Bone marrow (tissue), 2 donors: ENCODE measurements around the gene OR5AN1.
"Not testable (repeated sequence)": the region's sequence is repeated elsewhere in the genome, so short reads cannot be mapped to it uniquely, and the experiment has no call there.

Experiments
- DNase-seq, 2 donors: peaks; one replicate each; lab custom pipeline; 2025; lab: John Stamatoyannopoulos, UW

OR5AN1 gene, protein sequence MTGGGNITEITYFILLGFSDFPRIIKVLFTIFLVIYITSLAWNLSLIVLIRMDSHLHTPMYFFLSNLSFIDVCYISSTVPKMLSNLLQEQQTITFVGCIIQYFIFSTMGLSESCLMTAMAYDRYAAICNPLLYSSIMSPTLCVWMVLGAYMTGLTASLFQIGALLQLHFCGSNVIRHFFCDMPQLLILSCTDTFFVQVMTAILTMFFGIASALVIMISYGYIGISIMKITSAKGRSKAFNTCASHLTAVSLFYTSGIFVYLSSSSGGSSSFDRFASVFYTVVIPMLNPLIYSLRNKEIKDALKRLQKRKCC

DNA sequence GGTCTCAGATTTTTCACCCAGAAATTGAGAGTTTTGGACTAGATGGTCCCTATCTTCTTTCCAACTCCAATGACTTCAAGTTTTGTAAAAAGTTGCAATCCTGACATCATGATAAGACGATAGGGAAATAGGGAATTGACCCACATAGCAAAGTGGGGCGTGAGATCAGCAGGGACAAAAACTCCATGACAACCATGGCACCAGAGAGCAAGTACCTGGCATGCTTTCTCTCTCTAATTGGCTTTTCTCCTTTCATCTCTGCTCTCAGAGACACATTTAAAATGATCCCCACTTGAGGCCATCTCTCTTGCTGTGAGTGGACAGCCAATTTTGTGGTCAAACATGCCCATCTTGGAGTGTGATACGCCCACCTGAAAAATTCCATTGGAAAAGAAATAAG lies at the start of gene OR5AN1:
TSS of gene OR5AN1 (plus strand) at position 301 of the 400 bp plus-strand sequence. CDS start 5,564 bp downstream, outside the sequence.
- no peak for DNase-seq

DNA sequence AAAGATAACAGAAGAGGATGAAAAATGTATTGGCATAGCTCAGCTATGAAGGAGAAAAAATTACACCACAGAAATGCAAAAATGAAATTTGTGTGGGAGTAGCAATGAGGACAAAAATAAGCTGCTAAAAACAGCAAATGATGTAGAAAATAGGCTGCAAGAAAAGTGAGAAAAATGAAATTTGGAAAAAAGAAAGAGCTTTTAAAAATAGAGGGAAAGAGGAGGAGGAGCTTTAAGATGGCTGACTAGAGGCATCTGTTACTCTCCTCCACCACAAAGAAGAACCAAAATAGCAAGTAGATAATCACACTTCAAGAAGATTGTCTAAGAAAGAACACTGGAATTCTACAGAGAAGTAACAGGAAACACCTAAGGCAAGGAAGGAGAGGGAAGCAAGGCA lies 23.7 kb upstream of the OR5AN1 start:
- no peak for DNase-seq

DNA sequence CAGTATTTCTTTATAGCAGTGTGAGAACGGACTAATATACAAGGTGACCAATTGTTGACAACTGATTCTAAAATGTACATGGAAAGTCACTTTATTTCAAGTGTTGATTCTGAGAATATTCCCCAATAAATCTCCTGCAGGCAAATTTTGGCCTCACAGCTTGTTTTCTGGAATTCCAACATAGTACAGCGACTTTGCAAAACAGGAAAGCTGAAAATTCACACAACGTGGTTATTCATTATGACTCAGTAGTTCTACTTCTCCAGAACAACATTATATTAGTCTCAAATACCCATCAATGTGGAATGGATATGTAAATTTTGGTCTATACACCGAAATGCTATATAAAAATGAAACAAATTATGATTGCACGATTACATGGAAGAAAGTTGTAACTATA lies 22.5 kb upstream of the OR5AN1 start:
- no peak for DNase-seq

DNA sequence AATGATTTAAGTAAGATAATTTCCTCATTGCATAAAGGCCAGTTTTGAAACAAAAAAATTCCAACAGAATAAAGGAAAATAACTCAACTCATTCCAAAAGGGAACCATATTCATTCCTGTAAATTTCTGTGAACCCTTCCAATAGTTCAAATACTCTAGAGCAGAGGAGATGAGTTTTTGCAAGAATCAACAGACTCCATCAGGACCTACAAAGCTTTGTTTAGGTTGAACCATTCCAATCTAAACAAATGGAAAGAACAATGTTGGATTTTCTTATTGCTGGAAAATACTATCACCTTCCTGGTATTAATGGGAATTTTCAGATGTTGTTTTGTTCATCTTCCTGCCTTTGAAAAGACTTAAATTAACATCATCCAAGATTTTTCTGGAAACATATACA lies 21.8 kb upstream of the OR5AN1 start:
- no peak for DNase-seq

DNA sequence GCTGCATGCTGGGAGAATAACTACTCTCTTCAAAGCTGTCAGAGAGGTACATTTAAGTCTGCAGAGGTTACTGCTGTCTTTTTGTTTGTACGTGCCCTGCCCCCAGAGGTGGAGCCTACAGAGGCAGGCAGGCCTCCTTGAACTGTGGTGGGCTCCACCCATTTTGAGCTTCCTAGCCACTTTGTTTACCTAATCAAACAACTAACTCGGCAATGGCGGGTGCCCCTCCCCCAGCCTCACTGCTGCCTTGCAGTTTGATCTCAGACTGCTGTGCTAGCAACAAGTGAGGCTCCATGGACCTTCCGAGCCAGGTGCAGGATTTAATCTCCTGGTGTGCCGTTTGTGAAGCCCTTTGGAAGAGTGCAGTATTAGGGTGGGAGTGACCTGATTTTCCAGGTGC lies 9.0 kb upstream of the OR5AN1 start:
- not testable (repeated sequence) for DNase-seq

DNA sequence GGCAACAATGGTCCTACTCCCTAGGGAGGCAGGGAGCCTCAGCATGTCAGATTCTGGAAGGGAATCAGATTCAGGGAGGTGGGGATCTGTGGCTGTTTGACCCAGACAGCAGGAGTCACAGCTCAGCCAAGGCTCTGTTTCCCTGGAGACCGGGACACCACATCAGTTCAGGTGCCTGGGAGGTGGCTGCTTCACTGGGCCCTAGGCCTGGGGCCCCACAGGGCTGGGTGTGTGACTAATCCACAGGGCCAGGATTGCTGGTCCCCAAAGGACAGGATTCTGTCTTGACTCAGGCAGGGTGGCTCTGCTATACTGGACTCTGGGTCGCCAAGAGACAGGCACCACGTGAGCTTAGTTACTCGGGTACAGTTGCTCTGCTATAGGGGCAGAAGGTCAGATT lies 3.5 kb upstream of the OR5AN1 start:
- DNase-seq, result no peak

DNA sequence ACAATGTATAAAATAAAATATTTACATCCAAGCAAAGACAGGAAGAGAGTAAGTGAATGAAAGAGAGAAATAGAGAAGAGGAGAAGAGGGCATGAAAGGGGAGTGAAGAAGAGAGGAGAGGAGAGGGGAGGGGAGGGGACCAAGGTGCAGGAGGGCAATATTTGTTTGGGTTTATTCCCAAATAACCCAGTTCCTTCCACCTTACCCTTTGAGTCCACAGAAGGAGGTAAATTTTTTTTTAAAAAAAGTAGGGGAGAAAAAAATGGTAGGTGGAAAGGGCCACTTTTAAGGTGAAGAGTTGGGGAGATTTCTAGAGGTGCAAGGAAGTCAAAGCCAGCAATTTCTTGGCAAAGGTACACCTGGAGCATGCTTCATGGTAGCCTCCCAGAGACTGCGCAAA lies 2.1 kb upstream of the OR5AN1 start:
- no peak for DNase-seq

DNA sequence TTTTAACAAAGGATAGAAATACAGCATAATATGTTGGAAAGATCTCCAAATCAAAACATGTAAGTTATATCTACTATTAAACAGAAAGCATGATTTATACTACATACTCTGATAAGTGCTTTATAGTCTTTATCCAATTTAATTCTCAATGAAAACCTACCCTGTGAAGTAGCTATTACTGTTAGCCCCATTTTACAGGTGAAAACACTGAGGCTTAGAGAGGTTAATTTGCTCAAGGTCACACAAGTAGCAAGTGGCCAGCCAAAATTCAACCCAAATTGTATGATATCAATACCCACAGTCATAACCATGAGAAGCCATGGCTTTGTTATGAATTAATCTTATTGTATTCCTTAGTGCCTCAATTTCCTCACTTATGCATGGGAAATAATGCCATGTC lies 675 bp upstream of the OR5AN1 start:
- DNase-seq, result no peak

DNA sequence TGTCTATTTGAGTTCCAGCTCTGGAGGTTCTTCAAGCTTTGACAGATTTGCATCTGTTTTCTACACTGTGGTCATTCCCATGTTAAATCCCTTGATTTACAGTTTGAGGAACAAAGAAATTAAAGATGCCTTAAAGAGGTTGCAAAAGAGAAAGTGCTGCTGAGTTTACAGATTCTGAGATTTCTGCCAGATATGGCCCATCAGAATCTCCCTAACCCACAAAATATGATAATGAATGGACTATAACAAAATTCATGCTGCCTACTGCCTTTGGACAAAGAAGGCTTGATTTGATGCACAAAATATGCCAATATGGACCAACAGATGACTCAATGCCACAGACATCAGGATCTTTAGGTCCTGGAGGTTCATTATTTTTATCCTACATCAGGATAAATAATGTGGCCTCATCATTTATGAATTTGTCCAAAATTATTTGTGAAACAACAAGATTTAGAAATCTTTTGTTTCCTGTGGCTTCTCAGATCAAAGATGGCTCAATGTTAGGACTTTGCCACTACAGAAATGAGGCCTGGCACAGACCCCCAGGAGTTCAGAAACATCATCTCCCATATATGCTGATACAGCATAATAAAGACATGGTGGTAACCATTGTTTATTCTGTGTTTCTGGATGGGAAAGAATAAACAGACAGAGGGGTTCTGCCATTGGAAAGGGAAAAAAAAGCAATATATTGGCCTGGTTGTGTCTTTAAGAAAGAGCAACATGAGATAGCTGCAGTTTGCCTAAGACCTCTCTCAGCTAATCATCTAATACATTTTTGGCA lies 6.7 kb downstream of the OR5AN1 start:
- no peak for DNase-seq

DNA sequence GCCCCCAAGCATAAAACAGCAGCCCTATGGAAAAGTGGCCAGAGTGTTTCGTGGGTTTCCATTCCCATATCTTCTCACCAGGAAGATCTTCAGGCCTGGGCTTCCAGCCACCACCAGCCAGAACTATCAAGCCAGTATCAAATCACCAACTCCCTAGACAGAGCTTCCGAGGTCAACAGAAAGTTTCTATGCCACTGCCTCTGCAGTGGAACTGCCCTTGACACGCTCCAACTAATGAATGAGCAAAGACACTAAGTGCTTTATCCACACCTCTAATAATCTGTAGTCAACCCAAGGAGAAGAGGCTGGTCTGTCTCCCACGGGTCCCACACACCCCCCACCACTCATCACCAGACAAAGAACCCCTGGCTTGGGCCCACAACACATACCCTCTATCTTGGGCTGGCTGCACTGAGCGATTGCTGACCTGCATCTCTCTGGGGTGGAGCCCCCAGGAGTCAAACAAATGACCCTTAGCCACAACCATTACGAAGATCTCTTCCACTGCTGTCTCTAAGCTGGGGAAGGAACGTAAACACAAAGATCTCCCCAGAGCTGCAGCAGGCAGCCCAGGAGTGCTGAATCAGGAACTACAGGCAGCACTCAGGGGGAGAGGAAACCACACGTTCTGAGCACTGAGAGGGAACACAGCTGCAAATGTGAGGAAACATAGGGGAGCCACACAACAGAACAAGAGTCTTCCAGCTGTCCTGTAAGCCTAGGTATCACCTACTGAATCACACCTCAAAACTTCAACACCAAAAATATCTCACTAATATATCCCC lies 9.7 kb downstream of the OR5AN1 start:
- peak in 1 of 2 donors; percentile 69 for DNase-seq

DNA sequence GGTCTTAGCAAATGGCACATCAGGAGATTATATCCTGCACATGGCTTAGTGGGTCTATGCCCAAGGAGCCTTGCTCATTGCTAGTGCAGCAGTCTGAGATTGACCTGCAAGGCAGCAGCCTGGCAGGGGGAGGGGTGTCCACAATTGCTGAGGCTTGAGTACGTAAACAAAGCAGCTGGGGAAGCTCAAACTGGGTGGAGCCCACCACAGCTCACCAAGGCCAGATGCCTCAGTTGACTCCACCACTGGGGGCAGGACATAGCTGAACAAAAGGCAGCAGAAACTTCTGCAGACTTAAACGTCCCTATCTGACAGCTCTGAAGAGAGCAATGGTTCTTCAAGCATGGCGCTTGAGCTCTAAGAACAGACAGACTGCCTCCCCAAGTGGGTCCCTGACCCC lies 13.6 kb downstream of the OR5AN1 start:
- DNase-seq, result not testable (repeated sequence)

DNA sequence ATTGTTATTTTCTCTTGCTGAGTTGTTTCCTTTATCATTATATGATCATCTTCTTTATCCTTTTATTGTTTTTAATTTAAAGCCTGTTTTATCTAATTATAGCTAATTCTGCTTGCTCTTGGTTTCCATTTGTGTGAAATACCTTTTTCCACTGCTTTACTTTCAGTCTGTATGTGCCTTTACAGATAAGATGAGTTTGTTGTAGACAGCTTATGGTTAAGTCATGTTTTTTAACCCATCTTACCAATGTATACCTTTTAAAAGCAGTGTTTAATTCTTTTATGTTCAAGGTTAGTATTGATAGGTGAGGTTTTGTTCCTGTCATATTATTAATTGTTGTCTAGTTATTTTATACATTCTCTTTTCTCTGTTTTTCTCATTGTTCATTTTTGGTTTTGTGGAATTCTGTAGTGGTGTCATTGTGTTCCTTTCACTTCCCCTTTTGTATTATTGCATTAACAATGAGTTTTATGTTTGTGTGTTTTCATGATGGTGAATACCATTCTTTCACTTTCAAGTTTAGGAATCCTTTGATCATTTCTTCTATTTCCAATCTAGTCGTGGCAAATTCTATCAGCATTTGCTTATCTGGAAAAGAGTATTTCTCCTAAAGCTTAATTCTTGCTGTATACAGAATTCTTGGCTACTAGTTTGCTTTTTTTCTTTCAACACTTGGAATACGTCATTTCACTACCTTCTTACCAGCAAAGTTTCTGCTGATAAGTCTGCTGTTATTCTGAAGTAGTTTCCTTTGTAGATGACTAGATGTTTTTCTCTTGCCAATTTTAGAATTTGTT lies 21.8 kb downstream of the OR5AN1 start:
- peak in 1 of 2 donors; percentile 42 for DNase-seq

DNA sequence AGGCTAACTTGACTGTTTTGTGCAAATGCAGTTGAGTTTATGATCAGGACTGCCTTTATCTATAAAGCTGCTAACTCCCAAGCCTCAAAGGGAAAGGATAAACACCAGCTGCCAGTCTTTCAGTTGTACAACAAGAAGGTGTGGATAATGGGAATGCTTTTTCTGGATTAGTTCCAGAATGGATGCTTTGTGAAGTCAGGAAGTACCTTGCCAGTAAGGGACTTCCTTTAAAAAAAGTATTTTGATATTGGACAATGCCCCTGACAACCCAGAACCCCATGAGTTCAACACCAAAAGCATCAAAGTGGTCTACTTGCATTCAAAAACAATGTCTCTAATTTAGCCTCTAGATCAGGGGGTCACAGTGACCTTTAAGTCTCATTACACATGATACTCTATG lies 35.5 kb downstream of the OR5AN1 start:
- DNase-seq, result no peak

DNA sequence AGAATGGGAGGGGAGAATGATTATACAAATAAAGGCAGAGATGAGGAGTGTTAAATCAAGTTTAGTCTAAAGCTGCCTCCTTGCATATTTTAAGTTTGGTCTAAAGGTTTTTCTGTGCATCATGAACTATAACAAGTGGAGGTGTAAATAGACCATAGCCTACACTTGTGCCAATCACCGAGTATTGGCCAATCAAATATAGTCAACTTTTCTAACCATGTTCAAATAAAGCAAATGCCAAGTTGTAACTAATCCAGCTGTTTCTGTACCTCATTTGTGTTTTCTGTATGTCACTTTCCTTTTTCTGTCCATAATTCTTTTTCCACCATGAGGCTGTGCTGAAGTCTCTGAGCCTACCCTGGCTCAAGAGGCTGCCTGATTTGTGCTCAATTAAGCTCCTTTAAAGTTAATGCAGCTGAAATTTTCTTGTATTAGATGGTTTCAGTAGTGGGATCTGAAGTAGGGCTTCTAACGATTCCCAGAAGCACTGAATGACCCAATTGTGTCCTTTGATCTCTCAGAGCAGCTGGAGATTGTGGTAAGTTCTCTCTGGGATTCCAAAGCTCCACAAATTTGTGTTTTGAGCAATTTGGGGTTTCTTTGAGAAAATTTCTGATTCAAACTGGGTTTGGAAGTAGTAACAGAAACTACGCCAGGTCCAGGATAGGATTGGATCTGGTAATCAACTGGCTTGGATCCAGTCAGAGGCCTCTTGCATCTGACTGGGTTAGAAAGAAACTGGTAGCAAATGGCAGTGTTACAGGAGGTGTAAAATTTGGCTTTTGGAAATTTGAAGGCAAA lies 42.0 kb downstream of the OR5AN1 start:
- DNase-seq, result no peak

DNA sequence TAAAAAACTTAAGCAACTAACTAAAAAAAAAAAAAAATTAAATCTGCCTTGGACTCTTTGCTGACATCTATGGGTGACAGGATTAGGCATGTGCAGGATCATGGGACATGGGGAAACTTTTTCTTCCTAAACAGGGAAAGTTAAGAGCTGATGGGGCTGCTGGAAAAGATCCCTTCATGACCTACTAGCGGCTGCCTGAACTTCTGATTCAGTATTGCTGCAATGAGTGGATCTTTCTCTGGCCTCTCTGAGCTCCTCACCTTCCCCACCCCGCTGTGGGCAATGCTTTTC lies 42.5 kb downstream of the OR5AN1 start:
- DNase-seq, result no peak

DNA sequence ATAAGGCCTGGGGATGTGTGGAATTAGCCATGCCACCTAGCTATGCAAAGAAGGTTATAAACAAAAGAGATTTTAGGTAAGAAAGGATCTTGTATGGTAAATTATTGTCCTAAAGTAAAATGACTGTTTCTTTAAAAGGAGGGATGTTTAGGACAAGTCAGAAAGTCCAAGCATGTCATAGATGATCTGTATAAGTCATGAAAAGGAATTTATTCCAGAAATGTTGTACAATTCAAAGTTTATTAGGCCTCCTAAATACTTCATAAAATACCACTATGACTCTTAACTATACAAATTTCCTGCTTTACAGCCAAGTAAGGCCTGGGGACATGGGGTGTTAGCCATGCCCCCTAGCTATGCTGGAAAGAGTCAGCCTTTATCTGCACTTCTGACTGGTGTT lies 44.9 kb downstream of the OR5AN1 start:
- DNase-seq, result no peak

DNA sequence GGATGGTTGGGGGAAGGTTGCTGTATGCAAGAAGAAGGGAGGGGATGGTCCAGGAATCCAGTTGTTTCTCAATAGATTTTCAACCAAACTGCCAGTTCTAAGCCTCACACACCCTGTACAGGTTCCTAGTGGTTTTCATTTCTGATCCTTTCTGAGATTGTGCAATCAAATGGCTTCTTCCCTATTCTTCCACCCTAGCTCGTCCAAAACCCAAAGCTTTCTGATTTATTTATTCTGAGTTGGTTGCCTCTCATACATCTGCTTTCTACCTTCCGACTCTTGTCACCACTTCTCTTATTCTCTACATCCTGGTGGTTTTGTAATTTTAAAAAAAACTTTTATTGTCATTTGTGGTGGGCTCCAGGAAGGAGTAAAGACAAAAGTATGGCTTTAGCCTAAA lies 55.0 kb downstream of the OR5AN1 start:
- peak in 1 of 2 donors; percentile 66 for DNase-seq

DNA sequence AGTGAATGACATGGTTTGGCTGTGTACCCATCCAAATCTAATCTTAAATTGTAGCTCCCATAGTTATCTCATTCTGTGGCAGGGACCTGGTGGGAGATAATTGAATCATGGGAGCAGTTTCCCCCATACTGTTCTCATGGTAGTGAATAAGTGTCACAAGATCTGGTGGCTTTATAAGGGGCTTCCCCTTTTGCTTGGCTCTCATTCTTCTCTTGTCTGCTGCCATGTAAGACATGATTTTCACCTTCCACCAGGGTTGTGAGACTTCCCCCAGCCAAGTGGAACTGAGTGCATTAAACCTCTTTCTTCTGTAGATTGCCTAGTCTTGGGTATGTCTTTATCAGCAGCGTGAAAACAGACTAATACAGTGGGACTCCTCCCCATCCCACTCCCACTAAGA lies 56.4 kb downstream of the OR5AN1 start:
- DNase-seq, result no peak

DNA sequence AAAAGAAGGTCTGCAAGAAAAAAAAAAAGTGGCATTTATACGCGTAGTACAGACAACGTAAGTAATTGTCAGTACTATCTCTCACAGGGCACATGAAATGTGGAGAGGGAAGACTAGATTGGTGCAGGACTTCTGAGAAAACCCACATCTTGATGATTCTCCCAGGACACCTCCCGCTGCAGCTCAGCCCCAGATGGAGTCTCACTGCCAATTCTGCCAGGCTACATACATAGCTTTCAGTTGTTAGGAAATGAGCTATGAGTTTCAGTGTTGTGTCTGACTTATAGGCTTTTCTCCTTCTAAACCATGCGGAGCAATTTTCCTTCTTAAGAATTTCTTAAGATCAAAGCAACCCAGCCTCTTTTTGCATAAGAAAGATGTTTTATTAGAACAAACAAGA lies 57.9 kb downstream of the OR5AN1 start:
- no peak for DNase-seq

DNA sequence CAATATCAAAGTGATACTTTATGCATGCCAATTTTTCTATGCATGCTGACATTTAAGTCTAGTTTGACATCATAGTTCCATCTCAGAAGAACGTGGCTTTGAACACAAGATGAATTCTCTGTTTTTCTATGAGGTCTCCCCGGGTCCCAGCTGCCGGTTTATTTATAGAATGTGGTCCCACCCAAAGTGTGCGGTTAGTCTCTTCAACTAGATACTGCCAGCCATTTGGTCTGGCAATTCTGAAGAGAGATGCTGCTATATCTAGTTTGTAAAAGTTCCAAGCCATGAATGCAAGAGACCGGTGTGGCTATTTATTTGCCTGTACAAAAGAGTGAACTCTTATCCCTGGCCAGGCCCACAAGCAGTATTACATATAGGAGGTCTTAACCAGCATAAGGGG lies 58.3 kb downstream of the OR5AN1 start:
- no peak for DNase-seq

DNA sequence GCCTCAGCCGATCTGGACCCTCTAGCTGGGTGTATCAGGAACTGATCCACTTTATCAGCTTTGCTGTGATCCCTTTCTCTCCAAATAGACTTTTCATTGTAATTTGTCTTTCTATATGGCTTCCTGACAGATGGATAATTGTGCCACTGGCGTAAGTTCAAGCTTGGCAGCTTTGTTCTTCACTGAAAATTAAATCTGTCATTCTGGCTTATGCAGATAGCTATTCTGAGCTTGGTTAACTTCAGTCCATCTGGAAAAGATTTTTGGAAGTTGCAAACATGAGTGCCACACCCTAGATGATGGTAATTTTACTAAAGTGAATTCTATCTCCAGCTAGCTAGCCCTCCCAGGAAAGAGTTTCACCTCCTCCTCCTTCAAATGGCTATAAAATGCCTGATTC lies 59.5 kb downstream of the OR5AN1 start:
- no peak for DNase-seq
